Neural progenitor cell (in vitro differentiated cells): ENCODE measurements around the gene ZNF823.

Experiments
- EZH2 ChIP-seq: fragments of 200-600 bp; sonication (generic); IDR thresholded peaks from 2 replicates; pipeline ENCODE4 v1.6.1; 2017; ENCODE audit warnings: antibody characterized with exemption, mild to moderate bottlenecking, moderate library complexity
- TF ChIP-seq, protein P1 (sequence below): fragments of 200-600 bp; sonication (generic); IDR thresholded peaks from 2 replicates; pipeline ENCODE4 v1.5.1; 2017; ENCODE audit warnings: antibody characterized with exemption, mild to moderate bottlenecking

DNA sequence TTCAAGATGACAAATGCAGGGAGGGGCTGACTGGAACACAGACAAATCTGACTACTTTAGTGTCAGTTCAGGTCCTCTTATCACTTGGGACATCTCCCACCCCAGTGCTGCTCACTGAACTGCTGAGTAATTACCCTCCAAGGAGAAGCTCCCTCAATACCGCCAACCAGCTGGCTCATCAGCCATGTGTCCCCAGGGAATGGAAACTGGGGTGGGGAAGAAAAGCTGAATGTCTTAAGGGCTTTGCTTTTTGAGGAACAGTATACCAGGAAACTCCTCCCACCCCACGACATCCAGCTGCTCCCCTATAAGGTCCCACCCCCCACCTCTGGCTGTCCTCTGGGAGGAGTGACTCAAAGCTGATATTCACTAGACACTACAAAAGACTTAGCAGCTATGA is 2.0 kb downstream of the ZNF823 start:
- TF ChIP-seq, protein P1, sequence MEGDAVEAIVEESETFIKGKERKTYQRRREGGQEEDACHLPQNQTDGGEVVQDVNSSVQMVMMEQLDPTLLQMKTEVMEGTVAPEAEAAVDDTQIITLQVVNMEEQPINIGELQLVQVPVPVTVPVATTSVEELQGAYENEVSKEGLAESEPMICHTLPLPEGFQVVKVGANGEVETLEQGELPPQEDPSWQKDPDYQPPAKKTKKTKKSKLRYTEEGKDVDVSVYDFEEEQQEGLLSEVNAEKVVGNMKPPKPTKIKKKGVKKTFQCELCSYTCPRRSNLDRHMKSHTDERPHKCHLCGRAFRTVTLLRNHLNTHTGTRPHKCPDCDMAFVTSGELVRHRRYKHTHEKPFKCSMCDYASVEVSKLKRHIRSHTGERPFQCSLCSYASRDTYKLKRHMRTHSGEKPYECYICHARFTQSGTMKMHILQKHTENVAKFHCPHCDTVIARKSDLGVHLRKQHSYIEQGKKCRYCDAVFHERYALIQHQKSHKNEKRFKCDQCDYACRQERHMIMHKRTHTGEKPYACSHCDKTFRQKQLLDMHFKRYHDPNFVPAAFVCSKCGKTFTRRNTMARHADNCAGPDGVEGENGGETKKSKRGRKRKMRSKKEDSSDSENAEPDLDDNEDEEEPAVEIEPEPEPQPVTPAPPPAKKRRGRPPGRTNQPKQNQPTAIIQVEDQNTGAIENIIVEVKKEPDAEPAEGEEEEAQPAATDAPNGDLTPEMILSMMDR = no peak
- no peak for TF ChIP-seq EZH2
